ENCODE data around the gene SDHD. TPM values are rescaled to one million over a fixed set of nuclear protein-coding genes. Genes with fewer than 3 reads are reported as not detected.

Gene SDHD
- total and polyA plus RNA-seq, 9 of the 15 experiments (the other 6 are each of a cell fraction or from before 2014, with no cell fraction given): 150 to 1,225 (median 215) TPM

GRCh38 chr11:112087212-112087611, 539 bp downstream of the SDHD start:
- Histone ChIP-seq H4K20me1 (replicated peaks; ENCODE audit: control insufficient read depth, insufficient read depth, low read length) (no peaks in the 10 kb centered on the region), H3K36me3 (ENCODE audit: control insufficient read depth, insufficient read depth, low read length) (peaks cover 89% of the 10 kb centered on the region), H3K4me3 (peak overlapping the region; percentile 84), H3K27ac (ENCODE audit: extremely low read depth, low read depth, low read length) (peak overlapping the region; percentile 84), H3K9me1 (ENCODE audit: control insufficient read depth, insufficient read depth, low read length) (no peaks in the 10 kb centered on the region), H3K4me1 (replicated peaks in 1 of 2; ENCODE audit: control insufficient read depth in 2 of 2, insufficient read depth in 2 of 2, low read length in 2 of 2) (peaks cover 0 to 19% of the 10 kb centered on the region in 2 experiments; a peak in 3 of 5 replicates), H3K9ac (ENCODE audit: insufficient read depth in 1 of 2, low read depth in 2 of 2, low read length in 2 of 2) (peak overlapping the region; percentile 93 to 98), H3K9me3 (replicated peaks; ENCODE audit: control insufficient read depth, insufficient read depth, low read depth, low read length) (0 out of 2 replicates have a peak, but pooled peaks cover 3% of the 10 kb centered on the region), H3K79me2 (ENCODE audit: control insufficient read depth, insufficient read depth, low read length) (peaks cover 77% of the 10 kb centered on the region), H3K27me3 (ENCODE audit: control insufficient read depth in 2 of 2, insufficient read depth in 2 of 2, low read length in 2 of 2) (no peaks in the 10 kb centered on the region), H3K4me2 (ENCODE audit: insufficient read depth, low read length) (peak overlapping the region; percentile 100), H2AFZ (ENCODE audit: low read depth, low read length) (peak overlapping the region; percentile 95)
- DNase-seq (ENCODE audit: extremely low read depth in 1 of 4, low spot score in 3 of 4) (peak in 2 of 4 experiments; percentile 19 to 21), FAIRE-seq (no peak), ATAC-seq (peak; percentile 3)
- intact Hi-C loops (cut with micrococcal nuclease) (loop anchor here (5.0 kb wide), 2 partner anchors 155 to 210 kb away; partner anchors contain the start of genes CFAP68 and FDXACB1), in situ Hi-C loops (cut with MboI) (no loop called here)
- BruUV-seq (replicated peaks): TSS peak; percentile 54
- ChIA-PET POLR2A (interaction anchor here (0.6 to 1.7 kb wide), 5 partner anchors 10 to 193 kb away, joined by 3 to 9 read pairs (median 4); no protein-coding TSS in a partner anchor), CTCF (ENCODE audit: low intra/inter-chr PET ratio) (no interaction called here)
- 11% methylated on average over 10 of the region's 10 CpGs for WGBS (ENCODE audit: insufficient coverage, low coverage, missing lambda C conversion rate)
- TF ChIP-seq TGIF2 (CRISPR knock-in tag; IDR thresholded peaks at IDR 0.05) (0 out of 2 replicates have a peak, but pooled peaks have one; percentile 27), RFX5 (IDR thresholded peaks at IDR 0.05; ENCODE audit: low read depth, low read length) (no peak), DEAF1 (CRISPR knock-in tag; IDR thresholded peaks at IDR 0.05) (no peak), KLF16 (IDR thresholded peaks at IDR 0.05) (no peak), TEAD2 (tag; IDR thresholded peaks at IDR 0.05) (no peak), MITF (IDR thresholded peaks at IDR 0.05) (no peak), NR2C2 (CRISPR knock-in tag; IDR thresholded peaks at IDR 0.05) (no peak), NR2C2 (tag; IDR thresholded peaks at IDR 0.05) (peak; percentile 11; the same call in 1 of the 2 replicates), ZBTB26 (CRISPR knock-in tag; IDR thresholded peaks at IDR 0.05) (no peak), NR2F6 (CRISPR knock-in tag; IDR thresholded peaks at IDR 0.05) (no peak), NFIC (IDR thresholded peaks at IDR 0.05) (no peak), ZNF316 (IDR thresholded peaks at IDR 0.05) (peak; percentile 73), BHLHE40 (IDR thresholded peaks at IDR 0.05; ENCODE audit: low read length) (no peak), KAT7 (CRISPR knock-in tag; IDR thresholded peaks at IDR 0.05; ENCODE audit: borderline replicate concordance) (no peak; the same call in 1 of the 2 replicates), MIER1 (IDR thresholded peaks at IDR 0.05; ENCODE audit: low read depth) (0 out of 2 replicates have a peak, but pooled peaks have one; percentile 46), ATF6 (CRISPR knock-in tag; IDR thresholded peaks at IDR 0.05) (0 out of 2 replicates have a peak, but pooled peaks have one; percentile 26)

Data from K562 (cell line).